OCI-LY7 (cell line): ENCODE data around the gene CEACAM6. TPM values are rescaled to one million over a fixed set of nuclear protein-coding genes. Genes with fewer than 3 reads are reported as not detected.
A peak's percentile ranks its signal among the peaks of the same experiment; 100 is the strongest.

Experiments
- BruUV-seq: library from RNA; stranded (reverse); fragments of 400-500 nt; replicated peaks from 2 replicates; lab custom pipeline; 2021; lab: Mats Ljungman, UMichigan
- CTCF ChIA-PET: fragments of 300-600 bp; sonication (Branson Sonifier 250); formaldehyde crosslinking; loops from one replicate; lab custom pipeline; 2022; ENCODE audit warnings: antibody characterized with exemption; ENCODE audit not compliant: unreplicated experiment; lab: Charles Lee
- POLR2A ChIA-PET: fragments of 300-600 bp; sonication (Branson Sonifier 250); formaldehyde crosslinking; loops from one replicate; lab custom pipeline; 2022; ENCODE audit warnings: antibody characterized with exemption; lab: Charles Lee
- DNase-seq: peaks from one replicate; pipeline ENCODE4 v3.0.0-alpha.2; 2015; ENCODE audit warnings: low spot score
- H2AFZ ChIP-seq: fragments of 200-600 bp; sonication (generic), shearing (Covaris generic); 2 replicates; pipeline ENCODE4 v1.6.1; 2014; ENCODE audit warnings: mild to moderate bottlenecking, antibody characterized with exemption, low read length, moderate library complexity
- H3K27ac ChIP-seq: fragments of 200-600 bp; sonication (generic); 2 replicates; pipeline ENCODE4 v1.5.1; 2014; ENCODE audit warnings: mixed run types, low read depth, mild to moderate bottlenecking, moderate library complexity, low read length, inconsistent platforms; ENCODE audit not compliant: poor library complexity, severe bottlenecking
- H3K36me3 ChIP-seq: fragments of 200-600 bp; sonication (generic); 2 replicates; pipeline ENCODE4 v1.6.1; 2014; ENCODE audit warnings: mild to moderate bottlenecking, antibody characterized with exemption, low read length, moderate library complexity, mixed read lengths; ENCODE audit not compliant: insufficient read depth
- H3K4me1 ChIP-seq: fragments of 200-600 bp; sonication (generic); 2 replicates; pipeline ENCODE4 v1.5.1; 2014; ENCODE audit warnings: mild to moderate bottlenecking, low read length; ENCODE audit not compliant: insufficient read depth, poor library complexity, severe bottlenecking
- H3K4me2 ChIP-seq: fragments of 200-600 bp; sonication (generic); 2 replicates; pipeline ENCODE4 v1.6.1; 2014; ENCODE audit warnings: mild to moderate bottlenecking, low read length
- H3K4me3 ChIP-seq: fragments of 200-600 bp; sonication (generic); 2 replicates; pipeline ENCODE4 v1.5.1; 2014; ENCODE audit warnings: mild to moderate bottlenecking, low read depth, low read length; ENCODE audit not compliant: poor library complexity, severe bottlenecking
- H3K79me2 ChIP-seq: fragments of 200-600 bp; sonication (generic); 2 replicates; pipeline ENCODE4 v1.6.1; 2016; ENCODE audit warnings: low read depth, mild to moderate bottlenecking, low read length, moderate library complexity, mixed read lengths; ENCODE audit not compliant: insufficient read depth
- H3K9me2 ChIP-seq: fragments of 200-600 bp; sonication (generic); 2 replicates; pipeline ENCODE4 v1.6.1; 2016; ENCODE audit warnings: mild to moderate bottlenecking, low read length, mixed read lengths; ENCODE audit not compliant: insufficient read depth
- H3K9me3 ChIP-seq: fragments of 200-600 bp; sonication (generic); 2 replicates; pipeline ENCODE4 v1.6.1; 2014; ENCODE audit warnings: mild to moderate bottlenecking, mixed run types, low read length, mixed read lengths
- H4K20me1 ChIP-seq: fragments of 200-600 bp; sonication (generic); 2 replicates; pipeline ENCODE4 v1.6.1; 2014; ENCODE audit warnings: mild to moderate bottlenecking, antibody characterized with exemption, low read length, moderate library complexity, mixed read lengths; ENCODE audit not compliant: insufficient read depth
- EZH2phosphoT487 ChIP-seq: fragments of 200-600 bp; sonication (generic); IDR thresholded peaks from 2 replicates; pipeline ENCODE4 v1.6.1; 2018; ENCODE audit warnings: low read depth, borderline replicate concordance, mild to moderate bottlenecking, mixed run types, antibody characterized with exemption, low read length, moderate library complexity, mixed read lengths
- intact Hi-C: fragments of 100-400 bp; cut with micrococcal nuclease; formaldehyde crosslinking; loops from one replicate; pipeline ENCODE4 v1.10.0; 2022; ENCODE audit not compliant: unreplicated experiment
- total RNA-seq, 2 experiments: library from RNA; depleted of rRNA in 1 of 2; stranded (reverse); fragments of >200 nt in 1 of 2; shearing (Covaris generic) in 1 of 2; gene quantifications; 2 replicates each; pipeline ENCODE4 v1.2.3, GENCODE V29; 2014 to 2022
- TF ChIP-seq, protein P1 (sequence below): fragments of 200-600 bp; sonication (generic); conservative IDR thresholded peaks from 2 replicates; pipeline ENCODE4 v1.5.1; 2014; ENCODE audit warnings: mild to moderate bottlenecking, antibody characterized with exemption, low read length, moderate library complexity, mixed read lengths

The CEACAM6 gene
- total RNA-seq, 2 experiments from 2014 or later = not detected

DNA sequence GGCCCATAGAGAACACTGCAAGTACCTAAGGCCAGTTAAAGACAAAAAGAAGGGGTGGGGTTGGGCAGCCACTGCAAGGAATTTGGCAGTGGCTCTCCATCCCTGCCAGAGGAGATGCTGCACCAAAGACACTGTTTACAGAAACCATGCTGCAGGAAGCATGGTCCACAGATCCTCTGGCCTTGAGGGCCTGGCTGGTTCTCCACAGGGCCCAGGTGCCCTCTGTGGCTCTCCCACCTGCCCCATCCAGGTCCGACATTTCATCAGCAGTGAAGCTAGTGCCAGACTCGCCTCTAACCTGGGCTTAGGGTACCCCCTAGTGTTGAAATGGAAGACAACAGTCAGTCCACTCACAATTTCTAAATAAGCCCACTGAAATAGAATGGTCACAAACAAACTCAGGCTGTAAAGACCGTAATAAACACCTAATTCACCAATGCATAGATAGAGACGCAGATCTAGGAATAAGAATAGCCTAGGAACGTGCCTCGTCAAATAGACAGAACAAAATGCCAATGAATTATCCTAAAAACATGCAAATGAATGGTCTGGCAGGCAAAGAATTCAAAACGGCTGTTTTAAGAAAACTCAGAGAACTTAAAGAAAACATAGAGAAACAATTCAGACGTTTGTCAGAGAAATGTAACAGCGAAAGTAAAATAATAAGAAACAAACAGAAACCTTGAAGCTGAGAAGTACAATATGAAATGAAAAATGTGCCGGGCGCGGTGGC is 65.8 kb downstream of the CEACAM6 start:
- BruUV-seq = no TSS peak
- no peaks in the 10 kb centered on the region for H3K9me3 ChIP-seq
- no peak overlapping the region for H3K27ac ChIP-seq
- no peak overlapping the region for H3K4me3 ChIP-seq
- H3K4me2 ChIP-seq = 0 out of 2 replicates have a peak overlapping the region, but pooled peaks have one; percentile 8
- intact Hi-C loops = loop anchor here (1.0 to 2.0 kb wide), 4 partner anchors 28 to 115 kb away; no protein-coding TSS in a partner anchor
- ChIA-PET CTCF (interaction anchor here (1.4 to 1.5 kb wide), 2 partner anchors 28 to 36 kb away, joined by 4 to 6 read pairs; no protein-coding TSS in a partner anchor), POLR2A (no interaction called here)
- H3K79me2 ChIP-seq = no peaks in the 10 kb centered on the region
- TF ChIP-seq, protein P1, sequence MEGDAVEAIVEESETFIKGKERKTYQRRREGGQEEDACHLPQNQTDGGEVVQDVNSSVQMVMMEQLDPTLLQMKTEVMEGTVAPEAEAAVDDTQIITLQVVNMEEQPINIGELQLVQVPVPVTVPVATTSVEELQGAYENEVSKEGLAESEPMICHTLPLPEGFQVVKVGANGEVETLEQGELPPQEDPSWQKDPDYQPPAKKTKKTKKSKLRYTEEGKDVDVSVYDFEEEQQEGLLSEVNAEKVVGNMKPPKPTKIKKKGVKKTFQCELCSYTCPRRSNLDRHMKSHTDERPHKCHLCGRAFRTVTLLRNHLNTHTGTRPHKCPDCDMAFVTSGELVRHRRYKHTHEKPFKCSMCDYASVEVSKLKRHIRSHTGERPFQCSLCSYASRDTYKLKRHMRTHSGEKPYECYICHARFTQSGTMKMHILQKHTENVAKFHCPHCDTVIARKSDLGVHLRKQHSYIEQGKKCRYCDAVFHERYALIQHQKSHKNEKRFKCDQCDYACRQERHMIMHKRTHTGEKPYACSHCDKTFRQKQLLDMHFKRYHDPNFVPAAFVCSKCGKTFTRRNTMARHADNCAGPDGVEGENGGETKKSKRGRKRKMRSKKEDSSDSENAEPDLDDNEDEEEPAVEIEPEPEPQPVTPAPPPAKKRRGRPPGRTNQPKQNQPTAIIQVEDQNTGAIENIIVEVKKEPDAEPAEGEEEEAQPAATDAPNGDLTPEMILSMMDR = peak; percentile 96
- no peak for TF ChIP-seq EZH2phosphoT487
- peak overlapping the region; percentile 49 for H2AFZ ChIP-seq
- peaks cover 5% of the 10 kb centered on the region for H3K4me1 ChIP-seq
- H4K20me1 ChIP-seq = no peaks in the 10 kb centered on the region
- no peaks in the 10 kb centered on the region for H3K36me3 ChIP-seq
- no peaks in the 10 kb centered on the region for H3K9me2 ChIP-seq
- peak; percentile 84 for DNase-seq

Other genes starting within 250 kb of the CEACAM6 start
- gene CEACAM21, start 179.4 kb upstream of the CEACAM6 start, total RNA-seq (2014; rRNA removed; shearing (Covaris generic)) = 25.9 and 40.8 TPM in 2 replicates
- gene CEACAM21, start 179.4 kb upstream of the CEACAM6 start, total RNA-seq (2022) = 52.5 and 56.0 TPM in 2 replicates
- not detected in 2 replicates for gene CEACAM4, start 128.5 kb upstream of the CEACAM6 start, total RNA-seq (2014; rRNA removed; shearing (Covaris generic))
- not detected in 2 replicates for gene CEACAM4, start 128.5 kb upstream of the CEACAM6 start, total RNA-seq (2022)
- not detected in 2 replicates for gene CEACAM7, start 67.3 kb upstream of the CEACAM6 start, total RNA-seq (2014; rRNA removed; shearing (Covaris generic))
- gene CEACAM7, start 67.3 kb upstream of the CEACAM6 start, total RNA-seq (2022) = not detected in 2 replicates
- not detected in 2 replicates for gene CEACAM5, start 46.9 kb upstream of the CEACAM6 start, total RNA-seq (2014; rRNA removed; shearing (Covaris generic))
- gene CEACAM5, start 46.9 kb upstream of the CEACAM6 start, total RNA-seq (2022) = not detected in 2 replicates
- gene CEACAM3, start 41.1 kb downstream of the CEACAM6 start, total RNA-seq (2014; rRNA removed; shearing (Covaris generic)) = not detected in 2 replicates
- not detected in 2 replicates for gene CEACAM3, start 41.1 kb downstream of the CEACAM6 start, total RNA-seq (2022)
- not detected in 2 replicates for gene LYPD4, start 89.2 kb downstream of the CEACAM6 start, total RNA-seq (2014; rRNA removed; shearing (Covaris generic))
- gene LYPD4, start 89.2 kb downstream of the CEACAM6 start, total RNA-seq (2022) = not detected in 2 replicates
- gene DMRTC2, start 89.5 kb downstream of the CEACAM6 start, total RNA-seq (2014; rRNA removed; shearing (Covaris generic)) = not detected in 2 replicates
- gene DMRTC2, start 89.5 kb downstream of the CEACAM6 start, total RNA-seq (2022) = not detected in 2 replicates
- 4,018 and 4,414 TPM in 2 replicates for gene RPS19, start 104.7 kb downstream of the CEACAM6 start, total RNA-seq (2014; rRNA removed; shearing (Covaris generic))
- gene RPS19, start 104.7 kb downstream of the CEACAM6 start, total RNA-seq (2022) = 3,803 and 3,902 TPM in 2 replicates
- gene CD79A, start 121.7 kb downstream of the CEACAM6 start, total RNA-seq (2014; rRNA removed; shearing (Covaris generic)) = 848 and 1,195 TPM in 2 replicates
- gene CD79A, start 121.7 kb downstream of the CEACAM6 start, total RNA-seq (2022) = 896 and 1,094 TPM in 2 replicates
- gene ARHGEF1, start 127.7 kb downstream of the CEACAM6 start, total RNA-seq (2014; rRNA removed; shearing (Covaris generic)) = 74.9 and 96.9 TPM in 2 replicates
- gene ARHGEF1, start 127.7 kb downstream of the CEACAM6 start, total RNA-seq (2022) = 297 and 318 TPM in 2 replicates
- gene ERFL, start 172.9 kb downstream of the CEACAM6 start, total RNA-seq (2014; rRNA removed; shearing (Covaris generic)) = 1.6 and 1.9 TPM in 2 replicates
- gene ERFL, start 172.9 kb downstream of the CEACAM6 start, total RNA-seq (2022) = 5.9 and 6.8 TPM in 2 replicates
- 161 and 171 TPM in 2 replicates for gene RABAC1, start 203.8 kb downstream of the CEACAM6 start, total RNA-seq (2014; rRNA removed; shearing (Covaris generic))
- gene RABAC1, start 203.8 kb downstream of the CEACAM6 start, total RNA-seq (2022) = 167 and 191 TPM in 2 replicates
- gene ATP1A3, start 238.7 kb downstream of the CEACAM6 start, total RNA-seq (2014; rRNA removed; shearing (Covaris generic)) = 3.1 and 9.3 TPM in 2 replicates
- 33.0 and 33.3 TPM in 2 replicates for gene ATP1A3, start 238.7 kb downstream of the CEACAM6 start, total RNA-seq (2022)